ENCODE measurements around the gene TBCK.

TBCK gene

DNA sequence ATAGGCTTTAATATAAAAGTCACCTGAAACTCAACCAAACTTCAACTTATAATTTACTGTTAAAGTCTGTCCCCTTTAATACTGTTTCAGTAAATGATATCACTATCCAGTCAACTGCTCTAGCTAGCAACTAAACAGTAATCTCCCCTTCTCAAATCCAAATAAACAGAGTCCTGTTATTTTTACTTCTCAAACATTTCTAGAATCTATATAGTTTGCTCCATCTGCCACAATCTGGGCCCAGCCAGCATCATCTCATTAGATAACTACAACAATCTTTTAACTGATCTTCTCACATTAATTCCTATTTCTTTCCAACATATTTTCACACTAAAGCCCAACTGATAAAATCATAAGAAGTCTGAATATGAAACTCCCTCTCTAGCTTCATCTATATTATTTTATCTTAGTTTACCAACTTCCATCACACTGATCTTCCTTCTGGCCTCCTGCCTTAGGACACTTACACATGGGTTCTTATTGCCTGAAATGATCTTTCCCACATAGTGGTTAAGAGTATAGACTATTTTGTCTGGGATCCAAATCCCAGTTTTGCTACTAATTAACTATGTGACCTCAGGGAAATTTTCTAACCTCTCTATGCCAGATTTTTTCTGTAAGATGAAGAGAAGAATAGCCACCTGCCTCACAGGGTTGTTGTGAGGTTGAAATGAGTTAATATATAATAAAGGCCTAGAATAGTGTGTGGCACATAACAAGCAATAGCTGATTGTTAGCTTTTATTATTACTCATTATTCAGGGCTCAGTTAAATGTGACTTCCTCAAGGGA, 18.6 kb downstream of the TBCK start:
- no peak for TF ChIP-seq CTCF (IDR thresholded peaks at IDR 0.05)
- Histone ChIP-seq H3K4me1 (no peaks in the 10 kb centered on the region), H3K4me3 (ENCODE audit: low read depth, low read length) (no peak overlapping the region), H3K27me3 (ENCODE audit: control insufficient read depth, insufficient read depth, low read length) (no peaks in the 10 kb centered on the region), H3K9ac (no peak overlapping the region), H3K9me3 (ENCODE audit: control insufficient read depth, low read length) (no peaks in the 10 kb centered on the region), H3K27ac (no peak overlapping the region), H2AFZ (no peak overlapping the region), H3K79me2 (no peaks in the 10 kb centered on the region), H3K36me3 (ENCODE audit: control insufficient read depth, insufficient read depth, low read length) (no peaks in the 10 kb centered on the region), H3K4me2 (ENCODE audit: low read length) (no peak overlapping the region)

DNA sequence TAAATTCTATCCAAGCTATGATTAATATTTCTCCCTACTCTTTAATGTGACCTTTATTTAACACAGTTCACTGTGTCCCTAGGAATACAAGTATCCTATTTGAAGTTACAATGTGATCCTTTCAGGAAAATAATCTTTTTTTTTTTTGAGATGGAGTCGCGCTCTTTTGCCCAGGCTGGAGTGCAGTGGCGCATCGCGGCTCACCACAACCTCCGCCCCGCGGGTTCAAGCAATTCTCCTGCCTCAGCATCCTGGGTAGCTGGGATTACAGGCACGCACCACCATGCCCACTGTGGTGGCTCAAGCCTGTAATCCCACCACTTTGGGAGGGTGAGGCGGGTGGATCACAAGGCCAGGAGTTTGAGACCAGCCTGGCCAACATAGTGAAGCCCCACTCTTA, 21.9 kb downstream of the TBCK start:
- H3K4me2 ChIP-seq (ENCODE audit: low read length), result no peak overlapping the region
- H3K27me3 ChIP-seq (ENCODE audit: control insufficient read depth, insufficient read depth, low read length), result no peaks in the 10 kb centered on the region
- TF ChIP-seq CTCF (IDR thresholded peaks at IDR 0.05), result no peak
- no peaks in the 10 kb centered on the region for H3K36me3 ChIP-seq (ENCODE audit: control insufficient read depth, insufficient read depth, low read length)
- H3K9me3 ChIP-seq (ENCODE audit: control insufficient read depth, low read length), result no peaks in the 10 kb centered on the region
- no peak overlapping the region for H3K4me3 ChIP-seq (ENCODE audit: low read depth, low read length)
- H3K27ac ChIP-seq, result no peak overlapping the region
- no peak overlapping the region for H2AFZ ChIP-seq
- no peaks in the 10 kb centered on the region for H3K4me1 ChIP-seq
- H3K79me2 ChIP-seq, result no peaks in the 10 kb centered on the region
- H3K9ac ChIP-seq, result no peak overlapping the region

- H2AFZ ChIP-seq, result no peak overlapping the region
- no peak overlapping the region for H3K4me3 ChIP-seq (ENCODE audit: low read depth, low read length)
These were observed 24.3 kb downstream of the TBCK start for GRCh38 chr4:106291678-106292077.

DNA sequence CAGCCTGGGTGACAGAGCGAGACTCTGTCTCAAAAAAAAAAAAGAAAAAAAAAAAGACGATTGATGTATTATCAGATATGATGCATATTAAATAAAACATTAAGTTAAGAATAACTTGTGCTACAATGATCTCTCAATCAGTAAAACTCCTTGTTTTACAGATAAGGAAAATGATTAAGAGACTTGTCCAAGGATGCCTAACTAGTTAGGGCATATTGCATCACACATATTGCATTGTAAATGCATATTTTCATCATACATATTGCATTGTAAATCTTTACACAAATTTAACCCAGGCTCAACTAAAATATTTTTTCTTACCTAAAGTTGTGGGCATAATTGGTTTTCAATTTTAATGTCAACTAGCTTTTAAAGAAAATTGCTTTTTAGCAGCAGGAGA, 26.3 kb downstream of the TBCK start:
- Histone ChIP-seq H3K36me3 (ENCODE audit: control insufficient read depth, insufficient read depth, low read length) (no peaks in the 10 kb centered on the region), H3K4me2 (ENCODE audit: low read length) (no peak overlapping the region), H3K4me3 (ENCODE audit: low read depth, low read length) (no peak overlapping the region), H3K9me3 (ENCODE audit: control insufficient read depth, low read length) (no peaks in the 10 kb centered on the region), H3K27ac (no peak overlapping the region), H3K79me2 (no peaks in the 10 kb centered on the region), H2AFZ (no peak overlapping the region), H3K9ac (no peak overlapping the region), H3K4me1 (no peaks in the 10 kb centered on the region), H3K27me3 (ENCODE audit: control insufficient read depth, insufficient read depth, low read length) (no peaks in the 10 kb centered on the region)
- TF ChIP-seq CTCF (IDR thresholded peaks at IDR 0.05), result no peak

More at GRCh38 chr4:106291678-106292077, 24.3 kb downstream of the TBCK start:
- H3K79me2 ChIP-seq, result no peaks in the 10 kb centered on the region
- no peaks in the 10 kb centered on the region for H3K9me3 ChIP-seq (ENCODE audit: control insufficient read depth, low read length)
- no peak overlapping the region for H3K9ac ChIP-seq
- H3K36me3 ChIP-seq (ENCODE audit: control insufficient read depth, insufficient read depth, low read length), result no peaks in the 10 kb centered on the region
- H3K4me1 ChIP-seq, result no peaks in the 10 kb centered on the region
- no peak for TF ChIP-seq CTCF (IDR thresholded peaks at IDR 0.05)
- no peak overlapping the region for H3K27ac ChIP-seq
- H3K27me3 ChIP-seq (ENCODE audit: control insufficient read depth, insufficient read depth, low read length), result no peaks in the 10 kb centered on the region
- H3K4me2 ChIP-seq (ENCODE audit: low read length), result no peak overlapping the region
